Lower leg skin (tissue), 3 donors: ENCODE measurements around the gene BOK.

ENCODE experiments used
- POLR2A ChIP-seq, 2 donors: fragments of 450-650 bp; IDR thresholded peaks; one replicate each; pipeline ENCODE4 v1.6.1; 2016 to 2017; ENCODE audit warnings: antibody characterized with exemption in 2 of 2, mild to moderate bottlenecking in 1 of 2, moderate library complexity in 1 of 2
- TF ChIP-seq, protein P1 (sequence below), 3 donors: fragments of 450-650 bp; IDR thresholded peaks; one replicate each; pipeline ENCODE4 v1.5.1; 2016; ENCODE audit warnings: antibody characterized with exemption in 3 of 3, mild to moderate bottlenecking in 3 of 3, moderate library complexity in 2 of 3

DNA sequence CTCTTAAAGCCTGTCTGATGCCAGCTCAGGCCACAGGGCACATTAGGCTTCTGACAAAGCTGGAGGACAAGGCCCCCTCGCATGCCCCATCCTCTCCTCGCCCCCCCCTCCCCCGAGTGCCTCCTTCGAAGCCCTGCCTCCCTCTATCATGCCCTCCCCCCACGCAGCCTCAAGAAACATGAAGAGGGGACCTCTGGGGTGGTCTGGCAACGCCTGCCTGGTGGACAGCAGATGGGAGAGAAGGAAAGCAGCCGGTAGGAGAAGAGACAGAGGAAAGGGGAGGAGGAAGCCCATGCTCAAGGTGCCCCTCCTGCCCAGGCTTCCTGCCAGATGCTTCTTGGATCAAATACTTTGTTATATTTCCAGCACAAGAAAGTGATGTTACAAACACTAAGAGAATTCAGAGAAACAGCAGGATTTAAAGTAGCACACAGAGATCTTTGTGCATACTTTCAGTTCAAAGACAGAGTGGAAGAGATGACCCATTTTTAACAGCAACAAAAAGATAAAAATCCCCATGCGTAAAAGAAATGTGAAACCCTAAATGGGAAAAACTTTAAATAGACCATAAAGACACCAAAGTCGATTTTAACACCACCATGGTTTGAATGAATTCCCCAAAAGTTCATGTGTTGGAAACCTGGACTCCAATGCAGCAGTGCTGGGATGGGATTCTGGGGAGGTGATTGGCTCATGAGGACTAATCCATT is 19.0 kb downstream of the BOK start:
- TF ChIP-seq, protein P1, sequence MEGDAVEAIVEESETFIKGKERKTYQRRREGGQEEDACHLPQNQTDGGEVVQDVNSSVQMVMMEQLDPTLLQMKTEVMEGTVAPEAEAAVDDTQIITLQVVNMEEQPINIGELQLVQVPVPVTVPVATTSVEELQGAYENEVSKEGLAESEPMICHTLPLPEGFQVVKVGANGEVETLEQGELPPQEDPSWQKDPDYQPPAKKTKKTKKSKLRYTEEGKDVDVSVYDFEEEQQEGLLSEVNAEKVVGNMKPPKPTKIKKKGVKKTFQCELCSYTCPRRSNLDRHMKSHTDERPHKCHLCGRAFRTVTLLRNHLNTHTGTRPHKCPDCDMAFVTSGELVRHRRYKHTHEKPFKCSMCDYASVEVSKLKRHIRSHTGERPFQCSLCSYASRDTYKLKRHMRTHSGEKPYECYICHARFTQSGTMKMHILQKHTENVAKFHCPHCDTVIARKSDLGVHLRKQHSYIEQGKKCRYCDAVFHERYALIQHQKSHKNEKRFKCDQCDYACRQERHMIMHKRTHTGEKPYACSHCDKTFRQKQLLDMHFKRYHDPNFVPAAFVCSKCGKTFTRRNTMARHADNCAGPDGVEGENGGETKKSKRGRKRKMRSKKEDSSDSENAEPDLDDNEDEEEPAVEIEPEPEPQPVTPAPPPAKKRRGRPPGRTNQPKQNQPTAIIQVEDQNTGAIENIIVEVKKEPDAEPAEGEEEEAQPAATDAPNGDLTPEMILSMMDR (IDR thresholded peaks at IDR 0.05): no peak
- TF ChIP-seq POLR2A (IDR thresholded peaks at IDR 0.05): no peak
